SU-DHL-6 (cell line): Measurements from ENCODE around the gene SLCO2B1.

Source experiments
- CTCF ChIP-seq: fragments of 200-600 bp; sonication (generic); IDR thresholded peaks from one replicate; pipeline ENCODE4 v1.5.1; 2017; ENCODE audit warnings: antibody characterized with exemption, mild to moderate bottlenecking, low read length, moderate library complexity; ENCODE audit not compliant: insufficient read depth, poor library complexity, severe bottlenecking
- EZH2phosphoT487 ChIP-seq: fragments of 200-600 bp; sonication (generic), shearing (Covaris generic); conservative IDR thresholded peaks from 2 replicates; pipeline ENCODE4 v1.6.1; 2018; ENCODE audit warnings: mild to moderate bottlenecking, antibody characterized with exemption, low read length, moderate library complexity, mixed read lengths

GRCh38 chr11:75159151-75159953 lies 8.4 kb downstream of the SLCO2B1 start:
- TF ChIP-seq CTCF, result no peak
- no peak for TF ChIP-seq EZH2phosphoT487
